PC-9 (cell line): ENCODE results near the gene DHCR7.

Experiments used
- EZH2 ChIP-seq: fragments of 200-600 bp; sonication (generic); IDR thresholded peaks from 2 replicates; pipeline ENCODE4 v1.8.0; 2017; ENCODE audit warnings: antibody characterized with exemption, low read depth
- TF ChIP-seq, protein P1 (sequence below): fragments of 200-600 bp; sonication (generic); conservative IDR thresholded peaks from 2 replicates; pipeline ENCODE4 v1.6.1; 2017; ENCODE audit warnings: mixed run types, antibody characterized with exemption, mild to moderate bottlenecking, moderate library complexity

- TF ChIP-seq, protein P1, sequence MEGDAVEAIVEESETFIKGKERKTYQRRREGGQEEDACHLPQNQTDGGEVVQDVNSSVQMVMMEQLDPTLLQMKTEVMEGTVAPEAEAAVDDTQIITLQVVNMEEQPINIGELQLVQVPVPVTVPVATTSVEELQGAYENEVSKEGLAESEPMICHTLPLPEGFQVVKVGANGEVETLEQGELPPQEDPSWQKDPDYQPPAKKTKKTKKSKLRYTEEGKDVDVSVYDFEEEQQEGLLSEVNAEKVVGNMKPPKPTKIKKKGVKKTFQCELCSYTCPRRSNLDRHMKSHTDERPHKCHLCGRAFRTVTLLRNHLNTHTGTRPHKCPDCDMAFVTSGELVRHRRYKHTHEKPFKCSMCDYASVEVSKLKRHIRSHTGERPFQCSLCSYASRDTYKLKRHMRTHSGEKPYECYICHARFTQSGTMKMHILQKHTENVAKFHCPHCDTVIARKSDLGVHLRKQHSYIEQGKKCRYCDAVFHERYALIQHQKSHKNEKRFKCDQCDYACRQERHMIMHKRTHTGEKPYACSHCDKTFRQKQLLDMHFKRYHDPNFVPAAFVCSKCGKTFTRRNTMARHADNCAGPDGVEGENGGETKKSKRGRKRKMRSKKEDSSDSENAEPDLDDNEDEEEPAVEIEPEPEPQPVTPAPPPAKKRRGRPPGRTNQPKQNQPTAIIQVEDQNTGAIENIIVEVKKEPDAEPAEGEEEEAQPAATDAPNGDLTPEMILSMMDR, result no peak
- TF ChIP-seq EZH2, result no peak
Measured at GRCh38 chr11:71451596-71452198, 3.5 kb upstream of the DHCR7 start.
